Measurements from ENCODE around the gene CREBBP.

Gene CREBBP

DNA sequence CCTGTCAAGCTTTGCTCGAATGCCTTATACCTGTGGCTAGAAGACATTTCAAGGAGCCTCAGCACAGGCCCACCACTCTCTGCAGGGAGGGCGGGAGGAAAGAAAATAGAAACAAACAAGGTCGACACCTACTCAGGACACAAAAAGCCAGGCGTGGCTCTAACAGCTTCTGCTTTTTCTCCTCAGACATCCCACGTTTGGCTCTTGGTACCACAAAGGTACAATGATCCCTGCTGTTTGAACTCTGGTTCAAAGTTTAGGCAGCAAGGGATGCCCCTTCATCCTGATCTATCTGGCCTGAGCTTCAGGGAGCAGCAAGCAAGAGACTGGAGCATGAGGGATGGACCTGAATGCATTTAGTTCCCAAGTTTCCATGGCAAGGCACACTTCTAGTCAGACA is 57.1 kb downstream of the CREBBP start:
- DNase-seq, result no peak

DNA sequence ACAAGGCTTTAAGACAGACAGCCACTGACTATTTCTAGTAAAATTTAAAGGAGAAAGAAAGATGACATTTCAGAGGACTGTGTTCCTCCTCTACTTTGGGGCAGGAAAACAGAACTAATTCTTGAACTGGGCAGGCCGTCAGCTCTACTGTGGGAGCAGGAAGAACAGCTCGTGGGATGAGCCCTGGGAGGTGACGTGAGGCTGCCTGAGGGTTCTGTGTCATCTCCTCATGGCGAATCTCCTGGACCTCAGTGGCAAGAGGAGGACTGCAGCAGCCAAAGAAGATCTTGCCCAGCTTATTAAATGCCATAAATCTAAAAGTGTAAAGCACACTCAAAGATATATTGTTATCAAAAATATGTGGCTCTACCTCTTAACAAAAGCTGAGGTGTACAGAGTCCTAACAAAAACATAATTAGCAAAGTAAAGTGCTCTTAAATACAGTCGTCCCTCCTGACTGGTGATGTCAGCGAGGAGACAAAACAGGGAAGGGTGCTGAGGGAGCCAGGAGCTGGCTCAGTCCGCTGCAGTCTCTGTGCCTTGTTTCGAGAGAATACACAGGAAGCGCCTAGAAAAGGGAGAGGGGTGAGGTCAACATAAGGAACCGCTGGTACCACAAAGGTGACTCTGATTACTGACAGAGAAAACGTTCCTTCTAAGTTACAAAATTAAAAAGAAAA is 58.0 kb downstream of the CREBBP start:
- DNase-seq, result no peak

DNA sequence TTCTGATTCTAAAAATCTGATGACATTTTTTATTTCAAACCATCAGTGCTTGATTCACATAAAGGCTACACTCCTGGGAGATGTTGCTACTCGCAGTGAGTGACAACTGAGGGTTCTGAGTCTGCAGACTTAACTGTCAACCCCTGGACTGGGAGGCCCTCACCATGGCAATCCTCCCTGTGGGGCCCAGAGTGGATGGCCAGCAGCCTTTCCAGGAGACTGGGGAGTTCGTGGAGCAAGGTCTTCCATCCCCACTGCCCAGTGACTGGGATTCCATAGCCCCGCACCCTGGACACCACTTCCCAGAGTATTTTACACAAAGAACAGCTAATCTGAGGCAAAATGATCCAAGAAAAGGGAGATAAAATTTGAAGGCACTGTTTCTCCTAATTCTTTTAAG is 59.3 kb downstream of the CREBBP start:
- no peak for DNase-seq

DNA sequence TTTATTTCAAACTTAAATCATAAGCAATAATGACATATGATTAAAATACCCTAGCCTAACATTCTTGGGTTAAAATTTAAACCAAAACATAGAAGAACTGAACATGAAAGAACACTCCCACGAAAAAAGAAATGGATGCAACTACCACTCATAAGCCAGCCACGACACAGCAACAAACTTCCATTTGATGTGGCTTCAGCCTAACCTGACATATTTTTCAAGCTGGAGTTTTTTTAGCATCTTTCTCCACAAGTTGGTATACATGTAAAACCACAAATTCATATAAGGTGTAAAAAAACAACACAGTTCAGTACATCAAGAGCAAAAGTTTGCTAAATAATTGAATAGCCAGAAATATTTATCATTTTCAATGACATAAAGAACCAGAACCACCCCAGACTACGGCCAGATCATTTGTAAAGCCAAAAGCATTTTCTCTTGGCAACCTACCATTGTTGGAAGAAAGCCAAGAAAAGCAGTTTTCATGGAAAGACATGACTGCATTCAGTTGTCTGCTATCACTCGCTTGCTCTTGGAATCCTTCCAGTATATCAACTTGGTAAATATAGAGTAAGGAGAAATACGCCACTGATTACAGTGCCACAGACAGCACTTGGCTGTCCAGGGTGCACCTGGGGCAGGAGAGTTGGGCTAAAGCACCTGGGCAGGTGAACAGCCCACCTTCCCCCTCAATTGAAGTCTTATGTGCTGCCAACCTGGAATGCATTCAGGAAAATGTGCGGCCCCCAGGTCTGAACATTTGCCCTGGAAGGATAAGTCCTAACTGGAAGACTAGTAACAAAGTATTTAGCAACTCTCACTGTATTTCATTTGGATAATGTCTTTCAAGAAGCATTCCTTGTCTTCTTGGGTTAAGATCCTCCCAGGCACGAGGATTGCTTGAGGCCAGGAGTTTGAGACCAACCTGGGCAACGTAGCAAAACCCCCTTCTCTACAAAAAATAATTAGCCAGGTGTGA is 60.5 kb downstream of the CREBBP start:
- DNase-seq, result peak; percentile 76 to 92

DNA sequence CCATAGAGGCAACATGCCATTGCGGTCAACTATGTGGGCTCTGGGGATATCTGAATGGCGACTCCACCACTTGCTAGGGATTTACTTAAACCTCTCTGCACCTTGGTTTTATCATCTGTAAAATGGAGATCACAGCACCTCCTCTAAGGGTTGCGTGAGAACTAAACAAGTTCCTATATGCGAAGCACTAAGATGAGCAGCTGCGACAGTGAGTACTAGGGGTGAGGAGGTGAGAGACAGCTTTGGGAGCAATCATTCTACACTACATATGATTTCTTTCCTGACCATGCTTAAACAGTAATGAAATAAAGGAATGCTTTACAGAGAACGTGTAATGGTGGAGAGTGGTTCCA is 61.4 kb downstream of the CREBBP start:
- no peak for DNase-seq

DNA sequence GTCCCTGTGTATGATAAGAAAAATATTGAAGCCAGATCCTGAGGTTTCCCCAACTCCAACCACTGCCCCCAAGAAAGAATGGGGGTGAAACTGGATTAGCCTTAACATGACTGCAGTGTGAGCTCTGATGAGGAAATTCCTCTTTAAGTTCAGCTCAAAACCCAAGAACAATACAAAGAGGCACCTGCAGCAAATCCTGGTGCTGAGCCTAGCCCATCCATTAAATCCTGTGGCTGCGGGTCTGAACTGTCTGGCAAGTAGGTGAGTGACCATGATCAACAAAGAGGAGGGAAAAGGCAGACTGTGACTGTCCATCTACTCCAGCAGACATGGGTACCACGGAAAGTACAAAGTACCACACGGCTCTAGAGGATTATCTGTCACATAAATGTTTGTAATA is 64.2 kb downstream of the CREBBP start:
- DNase-seq, result no peak

DNA sequence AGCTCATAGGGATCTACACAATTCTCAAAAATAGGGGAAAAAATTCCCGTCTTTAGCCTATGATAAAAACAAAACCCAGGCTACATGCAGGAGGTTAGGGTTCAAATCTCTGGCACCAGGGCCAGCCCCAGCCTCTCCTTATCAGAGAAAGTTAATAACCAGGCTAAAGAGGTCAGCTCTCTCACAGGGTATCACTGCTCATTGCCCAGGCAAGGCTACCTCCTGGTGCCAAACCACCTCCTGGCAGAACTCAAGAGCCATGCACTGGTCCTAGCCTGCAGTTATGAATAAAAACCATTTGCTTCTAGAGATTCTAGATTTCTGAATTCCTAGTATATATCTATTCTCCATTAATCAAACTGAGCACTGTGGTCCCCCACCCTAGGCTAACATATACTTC is 65.8 kb downstream of the CREBBP start:
- no peak for DNase-seq

DNA sequence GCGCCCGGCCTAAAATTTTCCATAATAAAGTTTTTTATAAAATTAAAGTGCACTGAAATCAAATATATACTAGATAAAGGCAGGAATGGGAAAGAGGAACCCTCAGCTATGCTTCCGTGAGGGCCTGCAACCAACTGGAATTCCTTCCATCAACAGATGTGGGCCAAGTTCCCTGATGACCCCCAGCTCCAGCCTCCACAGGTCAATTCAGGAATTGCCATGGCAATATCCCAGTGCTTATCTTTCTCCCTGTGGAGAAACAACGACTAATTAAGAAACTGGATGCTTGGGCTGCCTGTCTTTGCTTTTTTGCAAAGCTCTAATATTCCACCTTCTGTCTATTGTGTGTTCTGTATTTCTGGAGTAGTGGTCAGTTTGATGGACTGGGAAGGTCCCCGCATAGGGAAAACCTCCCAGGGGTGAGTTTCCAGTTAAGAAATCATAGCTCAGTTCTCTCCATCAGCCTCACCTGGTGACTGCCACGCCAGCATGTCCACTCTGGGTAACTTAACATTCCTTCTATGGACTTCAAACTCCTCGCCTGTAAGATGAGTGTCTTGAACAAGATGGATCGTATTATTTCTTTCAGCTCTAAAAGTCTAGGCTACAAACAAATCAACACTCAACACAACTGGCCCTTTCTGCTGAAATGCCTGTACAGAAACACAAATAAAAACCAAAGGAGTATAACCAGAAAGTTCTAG is 67.9 kb downstream of the CREBBP start:
- DNase-seq, result no peak

DNA sequence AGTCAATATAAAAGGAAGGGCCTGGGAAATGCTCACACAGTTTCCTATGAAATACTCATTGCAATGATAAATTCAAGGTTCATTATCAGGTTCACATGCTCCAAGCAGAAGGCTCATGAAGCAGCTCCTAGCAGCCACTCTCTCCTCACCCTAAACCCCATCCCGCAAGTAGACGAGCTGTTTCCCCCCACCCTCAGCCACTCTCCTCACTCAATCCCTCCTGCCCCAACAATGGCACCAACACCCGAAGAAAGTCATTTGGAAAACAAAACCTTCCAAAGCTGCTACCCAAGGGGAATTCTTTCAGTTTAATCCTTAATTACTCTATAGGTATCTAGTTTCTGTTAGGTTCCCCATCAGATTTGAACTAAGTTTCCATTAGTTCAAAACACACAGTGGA is 69.7 kb downstream of the CREBBP start:
- no peak for DNase-seq

DNA sequence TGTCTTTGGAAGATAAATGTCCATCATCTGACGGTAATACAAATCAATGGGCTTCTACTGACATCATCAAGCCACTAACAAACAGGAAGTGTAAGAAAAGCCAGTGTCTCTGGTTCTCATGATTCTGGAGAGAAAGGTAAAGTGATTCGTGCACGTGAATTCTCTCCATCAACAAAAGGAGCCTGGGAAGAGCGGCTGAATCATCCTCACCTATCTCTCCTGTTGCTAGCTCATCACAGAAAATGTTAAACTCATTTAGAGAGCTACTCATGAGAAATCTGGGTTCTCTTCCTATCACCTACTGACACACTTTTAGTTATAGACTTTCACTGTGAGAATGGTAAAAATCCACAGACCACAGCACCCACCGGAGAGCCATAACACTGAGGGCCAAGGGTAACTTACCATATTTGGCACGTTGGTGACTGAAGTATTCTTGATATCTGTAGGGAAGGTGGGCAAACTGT is 70.3 kb downstream of the CREBBP start:
- no peak for DNase-seq

DNA sequence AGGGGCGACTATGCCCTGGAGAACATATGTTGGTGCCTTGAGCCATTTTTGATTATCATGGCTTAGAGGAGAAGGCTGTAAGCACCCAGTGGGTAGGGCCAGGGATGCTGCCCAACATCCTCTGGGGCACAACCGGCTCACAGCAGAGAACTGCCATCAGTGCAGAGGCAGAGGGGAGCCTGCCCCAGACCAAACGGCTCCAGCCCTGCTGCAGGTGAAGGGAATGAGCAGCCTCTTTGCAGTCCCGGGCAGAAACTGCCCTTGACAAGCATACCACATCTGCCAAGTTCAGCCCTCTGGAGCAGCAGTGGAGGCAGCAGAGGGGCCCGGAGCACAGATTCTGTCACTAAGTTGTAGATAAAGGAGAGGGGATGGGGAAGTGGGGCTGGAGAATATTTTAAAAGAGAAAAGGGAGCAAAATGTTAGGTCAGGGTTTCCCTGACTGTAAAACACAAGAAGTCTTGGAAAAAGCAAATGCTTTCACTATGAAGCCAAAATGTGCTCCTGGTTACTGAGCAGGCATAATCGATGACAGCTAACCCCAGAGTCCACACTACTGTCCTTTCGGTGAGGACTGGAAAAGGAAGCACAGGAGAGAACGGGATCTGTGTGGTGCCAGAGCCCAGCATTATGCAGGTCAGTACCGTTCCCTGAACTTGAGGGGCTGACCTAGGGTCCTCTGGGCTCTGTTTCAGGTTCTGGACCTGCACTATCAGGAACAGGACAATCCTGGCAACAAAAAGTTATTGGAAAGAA is 72.0 kb downstream of the CREBBP start:
- DNase-seq, result no peak

DNA sequence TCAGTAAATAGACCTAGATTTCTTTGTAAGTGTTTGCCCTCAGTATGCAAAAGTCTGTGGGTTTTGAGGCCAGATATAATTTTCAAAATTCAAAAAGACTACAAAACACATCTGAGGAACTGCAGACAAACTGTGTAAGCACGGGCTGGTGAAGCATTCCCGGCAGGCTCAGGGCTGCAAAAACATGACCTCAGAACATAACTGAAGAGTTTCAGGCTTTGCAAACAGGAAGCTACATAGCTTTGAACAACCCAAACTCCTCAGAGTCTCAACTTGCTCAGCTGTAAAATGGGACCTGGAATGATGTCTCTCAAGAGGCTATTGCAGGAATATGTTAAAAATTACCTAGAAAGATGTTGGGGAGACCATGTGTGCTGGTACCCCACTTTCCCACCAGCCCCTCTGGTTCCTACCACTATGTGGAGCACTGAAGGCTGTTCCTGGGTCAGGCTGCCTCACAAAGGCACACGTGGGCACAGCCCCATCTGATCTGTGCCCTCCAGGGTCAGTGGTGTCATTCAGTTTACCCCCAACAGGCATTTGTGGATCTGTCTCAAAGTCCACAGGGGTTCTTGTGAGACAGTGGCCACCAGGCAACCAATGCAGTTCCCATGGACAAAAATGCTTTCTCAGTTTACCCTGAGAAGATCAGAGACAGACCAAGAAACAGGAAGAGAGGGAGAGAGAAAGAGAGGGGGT is 72.9 kb downstream of the CREBBP start:
- no peak for DNase-seq

DNA sequence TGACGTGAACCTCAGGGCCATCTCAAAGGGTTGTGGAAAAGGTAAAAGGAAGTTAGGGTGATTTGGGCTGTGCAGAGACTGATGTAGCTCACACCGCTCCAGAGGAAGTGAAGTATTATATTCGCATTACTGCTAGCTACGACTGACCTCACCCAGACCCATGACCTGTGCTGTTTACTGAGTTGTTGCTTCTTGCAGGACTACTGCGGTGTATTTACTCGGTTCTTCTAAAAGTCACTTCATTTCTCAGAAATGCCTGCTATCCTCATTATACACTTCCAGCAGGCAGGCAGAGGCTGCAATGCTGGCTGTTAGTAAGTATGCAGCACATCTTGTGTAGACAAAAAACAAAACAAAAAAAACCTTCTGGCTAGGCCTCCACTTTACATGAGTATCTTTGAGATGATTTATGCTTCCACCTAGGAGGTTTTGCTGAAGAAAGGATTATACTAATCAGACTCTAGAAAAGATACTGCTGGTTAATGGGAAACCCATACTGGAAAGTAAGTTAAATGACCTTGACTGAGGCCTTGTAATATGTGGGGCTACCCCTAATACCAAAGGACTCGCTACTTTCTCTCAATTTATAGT is 76.0 kb downstream of the CREBBP start:
- no peak for DNase-seq

DNA sequence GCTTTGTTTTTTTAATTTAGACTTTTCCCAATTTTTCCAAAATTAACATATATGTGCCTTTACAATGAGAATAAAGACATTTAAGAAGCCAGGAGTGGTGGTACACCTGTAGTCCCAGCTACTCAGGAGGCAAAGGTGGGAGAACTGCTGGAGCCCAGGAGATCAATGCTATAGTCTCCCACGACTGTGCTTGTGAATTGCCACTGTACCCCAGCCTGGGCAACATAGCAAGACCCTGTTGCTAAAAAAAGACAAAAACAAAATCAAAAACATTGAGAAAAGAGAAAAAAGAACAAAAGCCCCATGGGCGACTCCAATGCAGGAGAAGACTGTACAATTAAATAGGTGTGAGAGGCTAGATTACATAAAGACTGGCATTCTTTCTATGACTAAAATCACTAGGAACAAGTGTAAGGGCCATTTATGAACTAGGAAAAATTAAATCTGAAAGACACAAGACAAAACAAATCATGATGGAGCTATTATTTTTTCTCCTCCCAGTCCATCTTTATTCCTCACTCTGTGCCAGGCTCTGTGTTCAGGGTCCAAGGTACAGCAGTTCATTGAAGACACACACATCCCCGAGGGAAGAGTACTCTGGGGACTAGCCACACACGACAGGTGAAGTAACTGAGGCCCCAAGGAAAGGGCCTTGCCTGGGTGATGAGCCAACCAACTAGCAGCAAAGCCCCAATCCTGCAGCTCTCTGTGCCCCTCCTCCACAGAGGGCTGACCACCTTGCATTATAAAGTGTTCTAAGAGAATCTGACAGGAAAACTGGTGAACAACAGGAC is 79.8 kb downstream of the CREBBP start:
- DNase-seq, result no peak

DNA sequence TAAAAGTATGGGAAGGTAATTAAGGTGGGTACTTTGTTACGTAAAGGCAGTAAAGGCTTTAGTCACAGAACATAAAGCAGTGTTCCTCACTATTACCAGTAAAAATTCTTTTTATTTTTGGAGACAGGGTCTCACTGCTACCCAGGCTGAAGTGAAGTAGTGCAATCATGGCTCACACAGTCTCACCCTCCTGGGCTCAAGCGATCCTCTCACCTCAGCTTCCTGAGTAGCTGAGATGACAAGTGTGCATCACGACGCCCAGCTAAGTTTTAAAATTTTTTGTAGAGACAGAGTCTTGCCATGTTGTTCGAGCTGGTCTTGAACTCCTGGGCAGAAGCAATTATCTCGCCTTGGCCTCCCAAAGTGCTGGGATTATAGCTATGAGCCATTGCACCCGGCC is 80.5 kb downstream of the CREBBP start:
- DNase-seq, result no peak

DNA sequence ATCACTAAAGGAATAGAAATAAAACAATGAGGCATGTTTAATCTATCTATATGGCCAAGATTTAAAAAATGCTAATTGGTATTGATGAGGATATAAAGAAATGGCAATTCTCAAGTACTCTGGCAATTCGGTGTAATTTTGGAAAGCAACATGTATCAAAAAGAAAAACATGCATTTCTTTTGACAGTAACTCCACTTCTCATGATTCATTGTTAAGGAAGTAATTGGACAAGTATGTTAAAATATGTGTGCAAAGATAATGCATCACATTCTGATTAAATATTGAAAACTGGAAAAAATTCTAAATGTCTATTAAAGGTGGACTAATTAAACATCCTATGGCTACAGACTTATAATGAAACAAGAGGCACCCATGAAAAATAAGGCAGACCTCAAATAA is 81.2 kb downstream of the CREBBP start:
- no peak for DNase-seq

DNA sequence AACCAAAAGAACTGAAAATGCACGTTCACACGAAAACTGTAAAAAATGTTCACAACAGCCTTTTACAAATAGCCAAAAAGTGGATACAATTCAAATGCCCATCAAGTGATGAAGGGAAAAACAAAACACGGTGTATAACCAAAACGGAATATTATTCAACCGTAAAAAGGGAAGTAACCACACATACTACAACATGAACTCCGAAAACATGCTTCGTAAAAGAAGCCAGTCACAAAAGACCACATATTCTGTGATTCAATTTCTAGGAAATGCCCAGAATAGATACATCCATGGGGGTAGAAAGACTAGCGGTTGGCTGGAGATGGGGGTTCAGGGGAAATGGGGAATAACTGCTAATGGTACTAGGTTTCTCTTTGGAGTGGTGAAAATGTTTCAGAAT is 81.7 kb downstream of the CREBBP start:
- DNase-seq, result no peak

DNA sequence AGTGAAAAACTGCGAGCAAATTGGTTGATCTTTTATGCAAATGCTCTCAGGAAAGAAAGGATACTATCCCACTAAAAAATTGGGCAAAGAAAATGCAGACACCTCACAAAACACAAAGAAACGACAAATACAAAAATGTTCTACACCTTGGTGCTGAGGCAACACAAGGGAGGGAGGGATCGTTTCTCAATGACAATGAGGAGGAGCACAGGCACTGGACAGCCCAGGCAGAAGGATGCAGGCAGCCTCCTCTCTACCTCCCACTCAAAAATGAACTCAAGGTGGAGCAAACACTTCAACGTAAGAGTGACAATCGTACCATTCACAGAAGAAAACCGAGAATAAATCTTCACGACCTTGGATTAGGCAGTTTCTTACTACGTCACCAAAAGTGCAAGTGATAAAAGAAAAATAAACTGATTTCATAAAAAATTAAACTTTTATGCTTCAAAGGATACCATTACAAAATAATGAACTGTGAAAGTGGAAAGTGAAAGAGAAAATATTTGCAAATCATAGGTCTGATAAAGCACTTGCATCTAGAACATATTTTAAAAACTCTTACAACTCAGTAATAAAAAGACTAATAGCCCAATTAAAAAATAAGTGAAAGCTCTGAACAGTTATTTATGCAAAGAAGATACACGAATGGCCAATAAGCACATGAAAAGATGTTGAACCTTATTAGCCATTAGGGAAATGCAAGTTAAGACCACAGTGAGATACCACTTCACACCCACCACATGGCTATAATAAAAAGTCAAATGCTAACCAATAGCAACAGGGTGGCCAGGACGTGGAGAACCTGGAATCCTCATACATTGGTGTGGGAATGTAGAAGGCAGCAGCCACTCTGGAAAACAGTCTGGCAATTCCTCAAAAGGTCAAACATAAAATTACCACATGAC is 82.4 kb downstream of the CREBBP start:
- DNase-seq, result no peak

DNA sequence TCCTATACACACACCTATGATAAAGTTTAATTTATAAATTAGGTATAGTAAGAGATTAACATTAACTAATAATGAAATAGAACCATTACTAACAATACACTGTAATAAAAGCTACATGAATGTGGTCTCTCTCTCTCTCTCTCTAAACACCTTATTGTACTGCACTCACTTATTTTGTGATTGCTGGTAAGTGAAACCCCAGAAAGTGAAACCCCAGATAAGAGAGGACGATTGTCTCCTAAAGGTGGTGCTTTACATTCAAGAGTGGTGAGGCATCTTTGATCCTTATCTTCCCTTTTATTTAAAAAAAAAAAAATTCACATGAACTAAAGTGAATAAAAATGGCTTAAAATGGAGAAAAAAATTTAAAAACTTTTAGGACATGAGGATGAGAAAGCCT is 83.0 kb downstream of the CREBBP start:
- DNase-seq, result no peak

DNA sequence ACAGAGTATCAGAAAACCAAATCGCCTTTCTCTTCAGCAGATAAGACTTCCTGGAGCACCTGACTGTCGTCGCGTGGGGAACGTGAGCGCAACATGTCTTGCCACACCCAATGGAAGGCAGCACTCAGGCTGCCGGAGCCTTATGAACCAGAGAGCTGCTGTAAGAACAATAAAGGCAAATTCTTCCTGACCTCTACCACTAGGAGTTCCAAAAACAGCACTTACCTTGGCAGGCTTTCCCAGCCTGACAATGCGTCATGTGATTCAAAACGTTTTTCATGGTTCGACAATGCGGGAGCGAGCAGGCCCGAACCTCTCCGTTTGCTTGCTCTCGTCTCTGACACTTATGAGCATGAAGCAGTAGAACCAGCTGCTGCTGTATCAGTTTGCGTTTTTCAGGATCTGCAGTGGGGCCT is 87.3 kb downstream of the CREBBP start:
- no peak for DNase-seq
